Right hindlimb (tissue), 1 donor: ENCODE data around the gene AGBL4.
"Not testable (repeated sequence)": the region's sequence is repeated elsewhere in the genome, so short reads cannot be mapped to it uniquely, and the experiment has no call there.

ENCODE experiments used
- DNase-seq: peaks from one replicate; pipeline ENCODE4 v3.0.0-alpha.2; 2018

Gene AGBL4

GRCh38 chr1:49424782-49425181 is 599.0 kb downstream of the AGBL4 start:
- no peak for DNase-seq

- DNase-seq = no peak
These were observed 607.0 kb downstream of the AGBL4 start for GRCh38 chr1:49416758-49417157.

DNA sequence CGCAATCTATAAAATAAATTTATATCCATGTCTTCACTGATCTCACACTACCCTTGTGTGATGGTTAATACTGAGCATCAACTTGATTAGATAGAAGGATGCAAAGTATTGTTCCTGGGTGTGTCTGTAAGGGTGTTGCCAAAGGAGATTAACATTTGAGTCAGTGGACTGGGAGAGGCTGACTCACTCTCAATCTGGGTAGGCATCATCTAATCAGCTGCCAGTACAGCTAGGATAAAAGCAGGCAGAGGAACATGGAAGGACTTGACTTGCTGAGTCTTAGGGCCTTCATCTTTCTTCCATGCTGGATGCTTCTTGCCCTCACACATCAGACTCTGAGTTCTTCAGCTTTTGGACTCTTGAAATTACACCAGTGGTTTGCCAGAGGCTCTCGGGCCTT is 615.4 kb downstream of the AGBL4 start:
- no peak for DNase-seq

- DNase-seq = no peak
These were observed 626.7 kb downstream of the AGBL4 start for GRCh38 chr1:49397086-49397485.

DNA sequence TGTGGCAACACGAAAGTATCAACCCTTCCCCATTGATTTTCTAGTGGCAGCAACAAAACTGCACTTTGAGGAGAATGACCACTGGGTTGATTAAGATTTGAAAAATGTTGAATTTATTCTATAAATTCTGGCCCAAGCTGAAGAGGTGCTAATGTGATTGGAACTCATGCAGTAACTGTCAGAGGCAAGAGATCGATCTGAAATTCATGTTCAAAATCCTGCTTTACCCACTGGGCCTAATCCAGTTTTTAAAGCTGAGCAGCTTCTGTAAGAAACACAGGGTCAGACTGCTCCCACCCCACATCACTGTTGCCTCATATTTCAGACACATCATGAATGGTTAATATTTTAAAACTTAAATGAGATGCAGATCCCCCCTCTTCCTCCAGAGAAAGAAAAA is 629.6 kb downstream of the AGBL4 start:
- DNase-seq = no peak

- DNase-seq = no peak
These were observed 634.1 kb downstream of the AGBL4 start for GRCh38 chr1:49389699-49390098.

DNA sequence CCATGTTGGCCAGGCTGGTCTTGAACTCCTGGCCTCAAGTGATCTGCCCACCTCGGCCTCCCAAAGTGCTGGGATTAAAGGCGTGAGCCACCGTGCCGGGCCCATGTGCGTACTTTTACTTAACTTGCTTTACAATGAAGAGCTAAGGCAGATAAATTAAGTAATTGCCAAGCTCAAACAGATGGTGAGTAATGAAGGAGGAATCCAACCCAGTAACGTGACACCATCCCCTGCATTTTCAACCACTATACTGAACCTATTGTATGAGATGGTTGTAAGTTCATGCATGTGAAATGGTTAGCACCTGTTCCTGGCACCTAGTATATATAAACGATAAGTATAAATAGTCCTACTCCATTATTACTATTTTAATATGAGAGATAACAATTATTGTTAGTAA is 659.1 kb downstream of the AGBL4 start:
- no peak for DNase-seq

- no peak for DNase-seq
These were observed 660.1 kb downstream of the AGBL4 start for GRCh38 chr1:49363628-49364027.

- DNase-seq = no peak
These were observed 665.7 kb downstream of the AGBL4 start for GRCh38 chr1:49358036-49358435.

DNA sequence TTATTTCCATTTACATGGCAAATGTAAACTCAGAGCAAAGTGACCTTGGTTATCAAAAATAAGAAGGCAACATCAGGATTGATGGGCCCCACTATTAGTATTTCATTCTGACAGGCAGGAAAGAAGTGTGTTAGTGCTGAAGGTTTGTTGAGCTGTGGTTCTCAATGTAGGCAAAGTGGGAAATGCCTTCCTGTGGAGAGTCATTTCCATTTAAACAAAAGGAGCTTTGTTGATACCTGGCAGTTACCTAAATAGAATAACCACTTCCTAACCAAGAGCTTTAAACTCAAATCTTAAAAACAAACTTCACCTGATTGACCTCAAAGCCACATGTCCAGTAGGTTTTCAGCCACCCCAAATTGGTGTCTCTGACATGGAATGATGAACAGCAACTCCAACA is 667.2 kb downstream of the AGBL4 start:
- no peak for DNase-seq

GRCh38 chr1:49351768-49352167 is 672.0 kb downstream of the AGBL4 start:
- no peak for DNase-seq

GRCh38 chr1:49346767-49347349 is 676.9 kb downstream of the AGBL4 start:
- no peak for DNase-seq

DNA sequence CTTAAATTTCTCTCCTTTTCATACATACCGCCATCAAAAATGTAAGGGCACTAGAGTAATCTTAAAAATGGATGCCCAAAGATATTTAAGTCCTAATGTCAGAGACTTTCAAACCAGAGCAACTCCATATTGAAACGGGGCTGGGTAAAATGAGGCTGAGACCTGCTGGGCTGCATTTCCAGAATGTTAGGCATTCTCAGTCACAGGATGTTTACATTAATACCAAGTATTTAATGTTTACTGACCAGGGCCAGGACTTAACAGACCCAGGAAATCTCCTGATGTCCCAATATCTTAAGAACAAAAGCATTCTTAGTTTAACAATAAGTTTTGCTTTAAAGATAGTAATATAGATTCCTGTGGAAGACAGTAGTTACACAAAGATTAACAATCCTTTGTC is 683.2 kb downstream of the AGBL4 start:
- DNase-seq = no peak

GRCh38 chr1:49339043-49339442 is 684.7 kb downstream of the AGBL4 start:
- no peak for DNase-seq

GRCh38 chr1:49337251-49337650 is 686.5 kb downstream of the AGBL4 start:
- no peak for DNase-seq

DNA sequence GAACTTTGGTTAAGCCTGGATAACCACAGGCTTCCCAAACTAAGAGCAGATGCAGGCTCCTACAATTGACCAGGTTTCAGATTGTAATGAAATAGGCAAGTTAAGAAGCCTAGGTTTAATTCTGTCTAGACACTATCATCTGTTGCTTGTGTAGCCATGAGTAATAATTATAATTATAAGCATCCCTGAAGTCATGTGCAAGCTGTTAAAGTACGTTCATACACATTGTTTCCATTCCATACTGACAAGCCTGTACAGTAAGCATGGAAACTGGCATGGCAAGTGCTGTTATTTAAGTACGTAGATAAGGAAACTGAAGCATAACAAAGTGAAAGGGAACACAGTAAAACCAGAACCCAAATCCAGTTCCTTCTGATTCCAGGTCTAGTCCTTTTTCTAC is 689.8 kb downstream of the AGBL4 start:
- DNase-seq = no peak

DNA sequence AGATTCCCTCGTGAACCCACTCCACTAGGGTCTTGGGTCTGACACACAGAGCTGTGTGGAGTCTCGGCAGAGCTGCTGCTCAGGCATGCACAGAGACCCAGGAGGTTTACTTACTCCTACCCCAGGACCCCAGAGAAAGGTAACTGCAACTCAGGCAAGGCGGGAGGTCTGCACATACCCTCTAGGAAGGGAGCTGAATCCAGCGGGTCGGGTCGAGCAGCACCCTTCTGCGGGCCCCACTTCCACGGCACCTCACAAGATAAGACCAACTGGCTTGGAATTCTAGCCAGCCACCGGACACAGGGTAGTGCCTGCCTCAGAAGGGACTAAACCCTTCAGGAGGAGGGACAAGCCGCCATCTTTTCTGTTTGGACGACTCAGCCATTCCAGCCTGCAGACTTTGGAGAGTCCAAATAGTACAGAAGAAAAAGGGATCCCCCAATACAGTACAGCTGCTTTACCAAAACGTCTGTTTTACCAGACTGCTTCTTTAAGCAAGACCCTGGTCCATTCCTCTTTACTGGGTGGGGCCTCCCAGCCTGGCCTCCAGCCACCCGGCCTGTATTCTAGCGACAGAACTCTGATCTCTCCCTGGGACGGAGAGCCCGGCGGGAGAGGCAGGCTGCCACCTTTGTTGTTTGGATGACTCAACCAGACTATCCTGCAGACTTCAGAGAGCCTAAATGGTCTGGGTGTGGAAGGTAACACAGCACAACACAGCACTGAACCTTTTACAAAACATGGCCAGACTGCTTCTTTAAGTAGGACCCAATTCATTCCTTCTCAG is 692.5 kb downstream of the AGBL4 start:
- DNase-seq = no peak

GRCh38 chr1:49323925-49324540 is 699.7 kb downstream of the AGBL4 start:
- DNase-seq = no peak

DNA sequence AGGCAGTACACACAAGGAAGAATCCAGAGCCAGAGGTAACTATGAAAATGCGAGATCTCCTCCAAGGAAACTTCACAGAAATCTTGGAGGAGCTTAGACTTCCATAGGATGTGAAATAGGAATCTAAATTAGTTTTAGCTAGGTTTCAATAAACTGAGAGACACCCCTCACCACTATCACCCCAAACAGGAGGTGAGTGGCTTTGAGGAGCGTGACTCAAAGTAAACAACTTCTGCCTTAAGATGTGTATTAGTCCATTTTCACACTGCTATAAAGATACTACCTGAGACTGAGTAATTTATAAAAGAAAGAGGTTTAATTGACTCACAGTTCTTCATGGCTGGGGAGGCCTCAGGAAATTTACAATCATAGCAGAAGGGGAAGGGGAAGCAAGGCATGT is 703.3 kb downstream of the AGBL4 start:
- DNase-seq = not testable (repeated sequence)

DNA sequence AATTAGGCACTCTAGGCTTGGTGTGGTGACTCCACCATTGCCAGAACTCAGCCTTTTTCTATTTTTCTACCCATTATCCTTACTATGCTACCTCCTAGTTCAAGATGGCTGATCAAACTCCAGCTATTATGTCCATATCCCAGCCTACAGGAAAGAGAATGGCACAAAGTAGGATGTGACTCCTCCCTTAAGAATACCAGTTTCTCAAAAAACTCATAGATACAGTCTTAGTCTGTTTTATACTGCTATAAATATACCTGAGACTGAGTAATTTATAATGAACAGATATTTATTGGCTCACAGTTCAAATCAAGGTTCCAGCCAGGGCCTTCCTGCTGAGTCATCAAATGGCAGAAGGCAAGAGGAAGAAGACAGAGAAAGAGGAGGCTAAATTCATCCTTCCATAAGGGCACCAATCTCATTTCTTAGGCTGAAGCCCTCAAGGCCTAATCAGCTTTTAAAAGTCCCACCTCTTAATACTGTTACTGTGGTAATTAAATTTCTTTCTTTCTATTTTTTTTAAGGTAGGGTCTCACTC is 704.3 kb downstream of the AGBL4 start:
- DNase-seq = no peak

DNA sequence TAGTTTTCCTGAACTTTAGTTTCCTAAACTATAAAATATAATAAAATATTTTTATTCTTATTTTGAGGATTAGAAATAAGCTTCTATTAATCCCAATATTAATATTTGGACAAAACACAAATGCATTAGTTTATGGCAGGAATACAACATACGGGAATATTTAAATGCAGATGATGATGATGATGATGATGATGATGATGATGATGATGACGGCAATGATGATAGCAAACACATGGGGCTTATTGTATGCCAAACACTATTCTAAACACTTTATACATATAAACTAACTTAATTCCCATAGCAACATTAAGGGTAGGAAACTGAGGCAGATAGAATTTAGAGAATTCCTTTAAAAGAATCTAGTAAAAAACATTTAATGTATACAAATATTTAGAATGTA is 705.5 kb downstream of the AGBL4 start:
- no peak for DNase-seq

DNA sequence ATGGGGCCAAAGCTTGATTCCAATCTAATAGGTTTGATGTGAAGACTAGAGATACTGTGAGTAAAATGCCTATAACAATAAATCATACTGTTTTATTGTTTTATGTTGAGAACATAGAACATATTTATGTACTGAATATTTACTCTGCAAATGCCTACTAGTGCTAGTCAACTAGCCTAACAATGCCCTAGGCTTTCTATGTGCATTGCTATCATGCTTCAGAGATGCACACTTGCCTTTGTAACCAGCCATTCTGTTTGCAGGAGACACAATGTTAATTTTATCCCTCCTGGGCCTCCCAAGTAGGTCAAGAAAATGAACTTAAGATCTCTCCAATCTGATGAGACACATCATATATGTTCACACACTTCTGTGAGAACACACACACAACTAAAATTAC is 716.3 kb downstream of the AGBL4 start:
- no peak for DNase-seq

- DNase-seq = no peak
These were observed 717.2 kb downstream of the AGBL4 start for GRCh38 chr1:49306507-49307070.

DNA sequence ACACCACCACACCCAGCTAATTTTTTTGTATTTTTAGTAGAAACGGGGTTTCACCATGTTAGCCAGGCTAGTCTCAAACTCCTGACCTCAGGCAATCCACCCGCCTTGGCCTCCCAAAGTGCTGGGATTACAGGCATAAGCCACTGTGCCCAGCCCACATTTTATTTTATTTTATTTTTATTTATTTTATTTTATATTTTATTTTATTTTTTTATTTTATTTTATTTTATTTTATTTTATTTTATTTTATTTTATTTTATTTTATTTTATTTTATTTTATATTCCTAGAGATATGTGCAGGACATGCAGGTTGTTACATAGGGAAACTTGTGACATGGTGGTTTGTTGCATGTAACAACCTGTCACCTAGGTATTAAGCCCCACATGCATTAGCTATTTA is 721.4 kb downstream of the AGBL4 start:
- DNase-seq = not testable (repeated sequence)
